A549 (cell line): Measurements from ENCODE around the gene TP73. TPM values are rescaled to one million over a fixed set of nuclear protein-coding genes. Genes with fewer than 3 reads are reported as not detected.

Source experiments
- ATAC-seq, 2 experiments: fragments of 200-7000 bp in 1 of 2; fragments of >200 bp in 1 of 2; cut with Nextera tagmentation in 1 of 2; cut with Tn5 transposase in 1 of 2; 3 replicates each; pipeline versions ENCODE4 v1.8.0 to v1.9.1; 2018 to 2020; ENCODE audit warnings: mild to moderate bottlenecking in 1 of 2, moderate library complexity in 1 of 2
- CTCF ChIA-PET: fragments of 300-600 bp; sonication (Branson Sonifier 250); formaldehyde crosslinking; extraction: SDS; loops from one replicate; lab custom pipeline; 2021; ENCODE audit warnings: antibody characterized with exemption, inconsistent platforms; lab: Yijun Ruan, JAX
- POLR2A ChIA-PET: fragments of 350-600 bp; formaldehyde crosslinking; extraction: SDS; loops from one replicate; lab custom pipeline; 2021; ENCODE audit warnings: antibody characterized with exemption, inconsistent platforms; lab: Yijun Ruan, JAX
- DNase-seq, 2 experiments: peaks; one replicate each; pipeline versions ENCODE4 v3.0.0 to v3.0.0-alpha.2; 2011 to 2016; ENCODE audit warnings: low read depth in 1 of 2, low spot score in 1 of 2
- FAIRE-seq: peaks from 2 replicates; lab custom pipeline; 2011; peaks lifted over from hg19 to GRCh38; lab: Jason Lieb, UNC
- H3K27ac ChIP-seq, 2 experiments: fragments of >200 bp; sonication (Bioruptor Twin); formaldehyde crosslinking; 3 replicates each; pipeline ENCODE4 v1.5.1; 2016 to 2017
- H3K4me1 ChIP-seq: fragments of >200 bp; sonication (Bioruptor Twin); formaldehyde crosslinking; 3 replicates; pipeline ENCODE4 v1.6.1; 2016
- H3K4me2 ChIP-seq: fragments of >200 bp; sonication (Bioruptor Twin); formaldehyde crosslinking; 3 replicates; pipeline ENCODE4 v1.6.1; 2016
- H3K4me3 ChIP-seq: fragments of >200 bp; sonication (Bioruptor Twin); formaldehyde crosslinking; 3 replicates; pipeline ENCODE4 v1.5.1; 2016
- H3K9me3 ChIP-seq: fragments of >200 bp; sonication (Bioruptor Twin); formaldehyde crosslinking; 3 replicates; pipeline ENCODE4 v1.6.1; 2016
- ATOH8 ChIP-seq: fragments of 250-450 bp; sonication (Bioruptor Pico); IDR thresholded peaks from 2 replicates; pipeline ENCODE4 v1.5.0; 2020; ENCODE audit warnings: low read depth, mild to moderate bottlenecking, moderate library complexity
- BHLHE40 ChIP-seq: IDR thresholded peaks from 2 replicates; pipeline ENCODE4 v1.6.1; 2012; ENCODE audit warnings: low read depth, low read length, inconsistent platforms
- CHD4 ChIP-seq: fragments of 200-600 bp; sonication (generic); IDR thresholded peaks from 2 replicates; pipeline ENCODE4 v1.6.1; 2016; ENCODE audit warnings: antibody characterized with exemption, mild to moderate bottlenecking, borderline replicate concordance
- E2F6 ChIP-seq: IDR thresholded peaks from 2 replicates; pipeline ENCODE4 v1.6.1; 2012; ENCODE audit warnings: low read depth, borderline replicate concordance
- ELK1 ChIP-seq: fragments of 150-350 bp; IDR thresholded peaks from 2 replicates; pipeline ENCODE4 v1.6.1; 2014; ENCODE audit warnings: low read depth, mild to moderate bottlenecking, low read length
- FOSB ChIP-seq: fragments of 250-450 bp; sonication (Bioruptor Pico); IDR thresholded peaks from 2 replicates; pipeline ENCODE4 v1.5.0; 2020; ENCODE audit warnings: mild to moderate bottlenecking, moderate library complexity
- HOXB13 ChIP-seq: fragments of 250-450 bp; sonication (Bioruptor Pico); IDR thresholded peaks from 2 replicates; pipeline ENCODE4 v1.5.0; 2020; ENCODE audit warnings: low read depth, mild to moderate bottlenecking, moderate library complexity
- JUN ChIP-seq, 2 experiments: fragments of >200 bp; sonication (Bioruptor Twin); formaldehyde crosslinking; IDR thresholded peaks; 2 replicates in 1 of 2; 3 replicates in 1 of 2; pipeline ENCODE4 v1.6.1; 2016 to 2017
- JUNB ChIP-seq: fragments of >200 bp; sonication (Bioruptor Twin); formaldehyde crosslinking; IDR thresholded peaks from 2 replicates; pipeline ENCODE4 v1.6.1; 2016
- MYC ChIP-seq: IDR thresholded peaks from 2 replicates; pipeline ENCODE4 v1.6.1; 2012; ENCODE audit warnings: mild to moderate bottlenecking, inconsistent platforms, low read length, improper control_type of control experiment, borderline replicate concordance
- NPAS2 ChIP-seq: fragments of 250-450 bp; sonication (Bioruptor Pico); IDR thresholded peaks from 2 replicates; pipeline ENCODE4 v1.8.0; 2022; ENCODE audit warnings: mild to moderate bottlenecking, moderate library complexity, borderline replicate concordance
- PBX3 ChIP-seq: IDR thresholded peaks from 2 replicates; pipeline ENCODE4 v1.6.1; 2012
- PHF8 ChIP-seq: fragments of 200-600 bp; sonication (generic); IDR thresholded peaks from 2 replicates; pipeline ENCODE4 v1.6.1; 2016; ENCODE audit warnings: low read depth, mild to moderate bottlenecking, antibody characterized with exemption, moderate library complexity, borderline replicate concordance
- POLR2A ChIP-seq: IDR thresholded peaks from 2 replicates; pipeline ENCODE4 v1.6.1; 2012; ENCODE audit warnings: mild to moderate bottlenecking, low read length
- RFX5 ChIP-seq: fragments of 450-650 bp; IDR thresholded peaks from 2 replicates; pipeline ENCODE4 v1.7.1; 2014; ENCODE audit warnings: antibody characterized with exemption, mild to moderate bottlenecking, moderate library complexity
- SMC3 ChIP-seq: fragments of >200 bp; sonication (Bioruptor Twin); formaldehyde crosslinking; IDR thresholded peaks from 3 replicates; pipeline ENCODE4 v1.6.1; 2018; ENCODE audit warnings: inconsistent platforms
- USF2 ChIP-seq: fragments of 450-650 bp; IDR thresholded peaks from 2 replicates; pipeline ENCODE4 v1.6.1; 2014; ENCODE audit warnings: antibody characterized with exemption
- ZSCAN20 ChIP-seq: fragments of 250-450 bp; sonication (Bioruptor Pico); IDR thresholded peaks from 2 replicates; pipeline ENCODE4 v1.8.0; 2022; ENCODE audit warnings: mild to moderate bottlenecking, moderate library complexity
- WGBS: methylation state at CpG from one replicate; pipeline ENCODE4 v1.1.6; 2017; ENCODE audit errors: missing lambda C conversion rate; 5-methylcytosine and 5-hydroxymethylcytosine counted together
- polyA plus RNA-seq, 4 experiments: library from polyadenylated mRNA; depleted of rRNA in 3 of 4; stranded (reverse); fragments of >200 nt; fragmentation: RNase III in 1 of 4; extraction: RNeasy Plus Mini Kit Qiagen cat#74134 plus additional on column Dnase treatment in 1 of 4; gene quantifications; 2 replicates in 3 of 4; 3 replicates in 1 of 4; pipeline ENCODE4 v1.2.3, GENCODE V29; 2011 to 2017

Gene TP73
- polyA plus RNA-seq, 2 of the 4 experiments (the other 2 are of a cell fraction) = 0.01 to 0.25 TPM

GRCh38 chr1:3673381-3674099 is 21.2 kb downstream of the TP73 start:
- Histone ChIP-seq H3K4me2 (no peak overlapping the region), H3K9me3 (no peaks in the 10 kb centered on the region), H3K27ac (no peak overlapping the region), H3K4me3 (no peak overlapping the region), H3K4me1 (peaks cover 7% of the 10 kb centered on the region)
- ChIA-PET POLR2A (no interaction called here), CTCF (interaction anchor here (0.8 kb wide), 1 partner anchor 22 kb away, joined by 4 read pairs; no protein-coding TSS in a partner anchor)
- TF ChIP-seq E2F6 = no peak
- no peak for TF ChIP-seq FOSB (CRISPR knock-in tag)
- DNase-seq (no peak), FAIRE-seq (no peak), ATAC-seq (no peak)
- WGBS = 85% methylated on average over 20 of the region's 25 CpGs

- ATAC-seq = no peak
- H3K4me2 ChIP-seq = no peak overlapping the region
- DNase-seq = no peak
- FAIRE-seq = no peak
- no peak for TF ChIP-seq ELK1
- H3K27ac ChIP-seq = no peak overlapping the region
- no peaks in the 10 kb centered on the region for H3K9me3 ChIP-seq
- ChIA-PET POLR2A (no interaction called here), CTCF (interaction anchor here (0.8 kb wide), 1 partner anchor 21 kb away, joined by 4 read pairs; no protein-coding TSS in a partner anchor)
- H3K4me1 ChIP-seq = no peaks in the 10 kb centered on the region
- H3K4me3 ChIP-seq = no peak overlapping the region
- WGBS = 78% methylated on average over 19 of the region's 30 CpGs
Measured at GRCh38 chr1:3674100-3675094, 22.1 kb downstream of the TP73 start.

GRCh38 chr1:3675436-3675835 is 23.1 kb downstream of the TP73 start:
- POLR2A ChIA-PET = no interaction called here
- H3K27ac ChIP-seq = no peak overlapping the region
- FAIRE-seq = no peak
- H3K4me2 ChIP-seq = no peak overlapping the region
- DNase-seq = no peak
- CTCF ChIA-PET = no interaction called here
- H3K9me3 ChIP-seq = no peaks in the 10 kb centered on the region
- WGBS = 81% methylated on average over 6 of the region's 11 CpGs
- no peak for TF ChIP-seq JUN (IDR thresholded peaks at IDR 0.05)
- TF ChIP-seq BHLHE40 = no peak
- TF ChIP-seq PHF8 = no peak
- TF ChIP-seq NPAS2 (CRISPR knock-in tag) = no peak
- no peak overlapping the region for H3K4me3 ChIP-seq
- no peaks in the 10 kb centered on the region for H3K4me1 ChIP-seq
- ATAC-seq = no peak

GRCh38 chr1:3676581-3677470 is 24.5 kb downstream of the TP73 start:
- Histone ChIP-seq H3K4me1 (no peaks in the 10 kb centered on the region), H3K4me2 (no peak overlapping the region), H3K9me3 (no peaks in the 10 kb centered on the region), H3K27ac (no peak overlapping the region), H3K4me3 (no peak overlapping the region)
- ChIA-PET CTCF (interaction anchor here (1.3 kb wide), 1 partner anchor 18 kb away, joined by 5 read pairs; no protein-coding TSS in a partner anchor), POLR2A (no interaction called here)
- DNase-seq (no peak), ATAC-seq (no peak; a peak in 1 of 6 replicates), FAIRE-seq (no peak)
- WGBS = 61% methylated on average over 8 of the region's 22 CpGs
- TF ChIP-seq RFX5 (no peak), PBX3 (no peak), SMC3 (no peak), POLR2A (no peak), CHD4 (no peak), ATOH8 (CRISPR knock-in tag) (no peak), USF2 (no peak), MYC (no peak), JUNB (no peak), HOXB13 (no peak), ZSCAN20 (CRISPR knock-in tag) (no peak)
